GM18498 (cell line): ENCODE measurements around the gene SLC6A3.
"Not testable (repeated sequence)": the region's sequence is repeated elsewhere in the genome, so short reads cannot be mapped to it uniquely, and the experiment has no call there.

Source experiments
- ATAC-seq: cut with Tn5 transposase; IDR thresholded peaks from one replicate; pipeline ENCODE4 v1.9.1; 2021; ENCODE audit warnings: mild to moderate bottlenecking, moderate library complexity; ENCODE audit not compliant: unreplicated experiment

Gene SLC6A3

DNA sequence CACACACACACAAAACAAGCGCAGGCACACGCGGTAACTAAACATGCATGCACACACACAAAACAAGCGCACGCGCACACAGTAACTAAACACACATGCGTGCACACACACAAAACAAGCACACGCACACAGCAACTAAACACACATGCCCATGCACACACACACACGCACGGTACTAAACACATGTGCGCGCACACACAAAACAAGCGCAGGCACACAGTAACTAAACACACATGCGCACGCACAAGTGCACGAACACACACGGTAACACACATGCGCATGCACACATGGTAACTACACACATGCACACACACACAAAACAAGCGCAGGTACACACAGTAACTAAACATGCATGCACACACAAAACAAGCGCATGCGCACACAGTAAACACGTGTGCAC lies 19.9 kb upstream of the SLC6A3 start:
- ATAC-seq, result no peak

DNA sequence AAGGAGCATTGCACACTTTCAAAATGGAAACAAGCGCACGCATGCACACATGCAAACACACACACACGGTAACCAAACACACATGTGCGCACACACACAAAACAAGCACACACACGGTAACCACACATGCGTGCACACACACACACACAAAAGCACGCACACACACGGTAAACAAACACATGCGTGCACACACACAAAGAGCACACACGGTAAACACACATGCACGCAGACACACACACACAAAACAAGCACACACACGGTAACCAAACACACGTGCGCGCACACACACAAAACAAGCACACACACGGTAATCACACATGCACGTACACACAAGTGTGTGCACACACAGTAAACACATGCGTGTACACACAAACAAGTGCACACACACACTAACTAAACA lies 19.3 kb upstream of the SLC6A3 start:
- ATAC-seq, result no peak

DNA sequence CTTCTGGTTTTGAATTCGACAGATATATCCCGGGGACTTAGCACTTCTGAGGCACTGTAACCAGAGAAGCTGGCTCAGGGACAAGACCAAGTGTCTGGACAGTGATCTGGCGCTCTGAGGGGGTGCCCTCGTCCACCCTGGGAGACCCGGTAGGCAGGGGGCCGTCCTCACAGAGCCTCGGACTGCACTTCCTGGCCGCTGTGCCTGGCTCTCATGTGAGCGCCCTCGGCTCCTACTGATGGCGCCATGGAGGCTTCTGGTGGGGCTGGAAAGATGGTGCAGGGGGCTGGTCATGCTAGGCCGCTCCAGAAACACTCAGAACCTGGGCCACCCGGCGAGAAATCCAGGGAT lies 18.8 kb upstream of the SLC6A3 start:
- ATAC-seq, result no peak

DNA sequence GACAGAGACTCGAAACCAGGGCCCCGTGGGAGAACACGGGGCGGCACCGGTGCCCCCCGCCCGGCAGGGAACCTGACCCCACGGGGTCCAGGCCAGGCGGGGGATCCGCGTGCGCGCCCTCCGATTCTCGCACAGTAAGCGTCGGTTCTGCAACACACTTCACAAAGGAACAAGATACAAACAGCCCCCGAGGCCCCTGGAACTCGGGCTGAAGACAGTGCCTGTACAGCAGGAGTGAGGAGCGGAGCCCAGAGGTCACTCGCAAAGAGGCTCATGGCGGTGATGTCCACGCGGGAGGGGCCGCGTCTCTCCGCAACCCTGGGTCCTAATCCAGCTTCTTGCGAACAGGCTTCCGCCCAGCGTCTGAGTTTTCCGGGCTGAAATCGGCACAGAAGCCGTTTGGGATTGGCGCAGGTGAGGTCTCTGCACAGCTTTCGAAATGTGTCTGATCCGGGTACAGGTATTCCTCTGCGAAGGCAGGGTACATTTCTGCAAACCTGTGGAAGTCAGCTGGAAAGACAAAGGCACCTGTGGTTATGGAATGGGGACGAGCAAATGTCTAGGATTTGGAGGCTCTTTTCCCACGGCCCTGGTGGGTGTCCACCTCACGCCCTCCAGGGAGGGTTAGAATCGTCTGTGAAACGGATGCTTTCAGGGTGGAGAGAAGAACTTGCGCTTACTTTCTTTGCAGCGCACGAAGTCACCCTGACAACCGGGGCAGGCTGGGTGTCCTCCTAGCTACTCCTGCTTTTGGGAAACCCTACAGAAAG lies 18.3 kb upstream of the SLC6A3 start:
- no peak for ATAC-seq

DNA sequence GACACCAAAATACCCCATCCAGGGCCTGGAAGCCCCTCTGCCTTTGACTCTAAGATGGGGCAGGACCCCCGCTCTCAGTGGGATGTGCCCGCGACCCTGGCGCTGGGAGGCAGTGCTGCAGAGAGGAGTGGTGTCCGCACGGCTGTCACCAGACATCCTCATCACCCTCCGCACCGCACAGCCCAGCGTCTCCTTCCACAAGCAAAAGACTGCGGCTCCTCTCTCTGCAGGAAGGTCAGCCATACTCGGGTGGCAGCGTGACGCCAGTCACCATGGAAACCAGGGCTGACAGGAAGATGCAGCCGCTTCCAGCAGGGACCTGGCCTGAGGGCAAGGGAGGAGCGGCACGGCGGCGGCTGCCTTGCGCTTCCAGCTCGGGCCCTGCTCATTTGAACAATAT lies 17.1 kb upstream of the SLC6A3 start:
- no peak for ATAC-seq

DNA sequence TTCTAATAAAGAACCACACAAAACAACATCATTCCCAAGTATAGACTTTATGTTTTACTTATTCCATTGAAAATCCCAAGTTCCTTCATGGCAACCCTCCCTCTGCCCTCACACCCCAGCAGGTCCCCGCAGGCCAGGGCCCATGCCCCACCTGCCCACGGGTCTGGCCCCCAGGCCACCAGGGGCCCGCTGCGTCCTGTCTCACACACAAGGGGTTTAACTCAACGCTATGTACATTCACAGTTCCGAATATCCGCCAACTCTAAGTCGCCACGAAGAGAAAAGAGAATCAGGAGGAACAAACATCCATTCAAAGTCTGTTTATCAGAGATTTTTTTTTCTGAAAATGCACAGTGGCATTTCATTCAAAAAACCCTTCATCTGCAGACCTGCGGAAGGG lies 16.2 kb upstream of the SLC6A3 start:
- ATAC-seq, result no peak

DNA sequence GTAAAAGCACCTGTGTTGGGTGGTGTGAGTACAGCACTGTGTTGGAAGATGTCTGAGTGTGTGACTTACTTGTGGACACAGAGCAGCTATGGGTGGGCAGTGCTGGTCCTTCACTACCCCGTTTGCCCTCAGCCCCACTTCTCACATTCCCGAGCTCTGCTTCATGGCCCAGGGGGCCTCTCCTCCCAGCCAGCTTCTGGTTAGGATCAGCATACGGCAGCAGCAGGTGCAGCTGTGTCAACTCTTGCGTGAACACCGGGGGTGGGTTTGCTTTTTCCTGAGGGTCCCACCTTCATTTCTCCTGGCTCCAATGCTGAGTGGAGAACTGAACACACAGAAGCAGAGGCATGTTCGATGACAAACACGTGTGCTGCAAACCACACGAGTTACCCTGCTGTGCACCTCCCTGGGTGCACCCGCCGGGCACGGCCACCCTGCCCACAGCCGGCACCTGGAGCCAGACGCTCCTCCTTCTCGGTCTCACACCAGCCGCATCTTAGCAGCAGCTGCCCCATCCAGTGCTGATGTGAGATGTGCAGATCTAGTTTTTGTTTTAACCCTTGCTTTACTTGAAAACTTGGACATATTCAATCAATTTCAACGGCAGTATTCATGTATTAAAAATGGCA lies 14.9 kb upstream of the SLC6A3 start:
- ATAC-seq, result no peak

DNA sequence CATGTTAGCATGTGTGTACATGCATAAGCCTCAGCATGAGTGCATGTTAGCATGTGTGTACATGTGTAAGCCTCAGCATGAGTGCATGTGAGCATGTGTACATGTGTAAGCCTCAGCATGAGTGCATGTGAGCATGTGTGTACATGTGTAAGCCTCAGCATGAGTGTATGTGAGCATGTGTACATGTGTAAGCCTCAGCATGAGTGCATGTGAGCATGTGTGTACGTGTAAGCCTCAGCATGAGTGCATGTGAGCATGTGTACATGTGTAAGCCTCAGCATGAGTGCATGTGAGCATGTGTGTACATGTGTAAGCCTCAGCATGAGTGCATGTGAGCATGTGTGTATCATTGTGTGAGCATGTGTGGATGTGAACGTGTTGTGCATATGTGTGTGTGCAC lies 14.2 kb upstream of the SLC6A3 start:
- not testable (repeated sequence) for ATAC-seq

DNA sequence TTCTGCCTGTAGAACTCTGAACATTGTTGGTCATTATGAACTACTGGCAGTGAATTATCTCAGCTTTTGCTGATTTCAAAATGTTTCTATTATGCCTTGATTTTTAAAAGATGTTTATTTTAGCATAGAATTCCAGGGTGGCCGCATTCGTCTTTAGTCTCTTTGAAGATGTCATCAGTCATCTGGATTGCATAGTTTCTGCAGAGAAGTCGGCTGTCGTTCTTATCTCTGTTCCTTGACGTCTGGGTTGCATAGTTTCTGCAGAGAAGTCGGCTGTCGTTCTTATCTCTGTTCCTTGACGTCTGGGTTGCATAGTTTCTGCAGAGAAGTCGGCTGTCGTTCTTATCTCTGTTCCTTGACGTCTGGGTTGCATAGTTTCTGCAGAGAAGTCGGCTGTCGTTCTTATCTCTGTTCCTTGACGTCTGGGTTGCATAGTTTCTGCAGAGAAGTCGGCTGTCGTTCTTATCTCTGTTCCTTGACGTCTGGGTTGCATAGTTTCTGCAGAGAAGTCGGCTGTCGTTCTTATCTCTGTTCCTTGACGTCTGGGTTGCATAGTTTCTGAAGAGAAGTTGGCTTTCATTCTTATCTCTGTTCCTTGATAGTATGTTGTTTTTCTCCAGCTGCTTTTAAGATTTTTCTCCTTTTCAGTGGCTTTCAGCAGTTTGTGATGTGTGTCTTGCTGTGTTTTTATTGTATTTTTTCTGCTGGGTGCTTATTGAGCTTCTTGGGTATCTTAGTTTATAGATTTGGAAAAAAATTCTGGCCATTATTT lies 11.1 kb upstream of the SLC6A3 start:
- ATAC-seq, result not testable (repeated sequence)

DNA sequence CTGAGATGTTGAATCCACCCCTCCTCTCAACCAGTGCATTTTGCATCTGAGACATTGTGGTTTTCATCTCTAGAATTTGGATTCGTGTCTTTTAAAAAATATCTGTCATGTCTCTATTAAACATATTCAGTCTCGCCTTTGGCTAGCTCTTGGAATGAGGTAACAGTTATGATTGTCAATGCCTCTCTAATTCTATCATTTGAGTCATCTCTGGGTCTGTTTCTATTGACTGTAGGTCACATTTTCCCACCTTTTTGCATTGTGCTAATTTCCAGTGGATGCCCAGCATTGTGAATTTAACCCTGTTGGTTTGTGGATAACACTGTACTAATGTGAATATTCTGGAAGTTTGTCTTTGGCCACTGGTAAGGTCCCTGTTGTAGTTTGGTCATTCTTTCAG lies 8.4 kb upstream of the SLC6A3 start:
- ATAC-seq, result no peak

DNA sequence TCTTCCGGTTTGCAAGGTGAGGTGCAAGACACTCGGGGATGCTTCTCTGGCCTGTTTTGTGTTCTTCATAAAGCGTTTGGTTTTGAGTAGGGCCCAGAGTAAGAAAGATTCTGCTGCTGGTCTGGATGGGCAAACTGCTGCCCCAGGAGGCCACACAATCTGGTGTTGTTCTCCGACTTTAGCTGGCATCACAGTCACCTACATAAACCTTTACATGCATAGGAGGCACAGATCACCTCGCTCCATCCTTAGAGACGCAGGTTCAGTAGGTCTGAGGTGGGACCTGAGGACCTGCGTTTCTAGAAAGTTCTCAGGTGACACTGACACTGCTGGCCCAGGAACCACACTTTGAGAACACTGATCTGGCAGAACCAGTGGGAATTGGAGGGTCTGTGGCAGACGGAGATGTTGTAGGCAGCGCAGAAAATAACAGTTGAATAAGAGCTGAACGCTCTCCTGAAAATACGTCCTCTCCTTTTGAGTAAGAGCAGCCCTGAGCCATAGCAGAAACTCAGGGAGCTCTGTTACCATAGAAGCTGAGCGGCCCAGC lies 3.9 kb upstream of the SLC6A3 start:
- no peak for ATAC-seq

DNA sequence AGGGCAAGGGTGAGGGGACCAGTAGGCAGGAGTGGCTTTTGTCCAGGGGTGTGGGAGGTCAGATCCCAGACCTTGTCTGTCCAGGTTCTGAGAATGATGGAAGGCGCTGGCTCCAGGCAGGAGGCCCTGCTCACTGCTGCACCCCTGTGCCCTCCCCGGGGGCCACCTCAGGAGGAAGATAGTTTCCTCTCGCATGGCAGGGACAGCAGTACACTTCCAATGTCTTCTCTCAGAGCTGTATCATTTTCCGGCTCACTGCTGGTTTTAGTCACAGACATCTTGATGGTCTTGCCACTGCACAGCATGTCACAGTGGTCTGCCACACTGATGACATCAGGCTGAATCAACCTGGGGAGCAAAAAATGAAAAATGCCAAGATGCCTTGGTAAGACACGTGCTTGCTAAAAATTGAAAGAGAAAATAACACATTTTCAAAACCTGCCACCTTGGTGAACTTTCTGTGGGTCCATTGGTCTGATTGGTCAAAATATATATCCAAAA lies 3.3 kb upstream of the SLC6A3 start:
- ATAC-seq, result no peak

DNA sequence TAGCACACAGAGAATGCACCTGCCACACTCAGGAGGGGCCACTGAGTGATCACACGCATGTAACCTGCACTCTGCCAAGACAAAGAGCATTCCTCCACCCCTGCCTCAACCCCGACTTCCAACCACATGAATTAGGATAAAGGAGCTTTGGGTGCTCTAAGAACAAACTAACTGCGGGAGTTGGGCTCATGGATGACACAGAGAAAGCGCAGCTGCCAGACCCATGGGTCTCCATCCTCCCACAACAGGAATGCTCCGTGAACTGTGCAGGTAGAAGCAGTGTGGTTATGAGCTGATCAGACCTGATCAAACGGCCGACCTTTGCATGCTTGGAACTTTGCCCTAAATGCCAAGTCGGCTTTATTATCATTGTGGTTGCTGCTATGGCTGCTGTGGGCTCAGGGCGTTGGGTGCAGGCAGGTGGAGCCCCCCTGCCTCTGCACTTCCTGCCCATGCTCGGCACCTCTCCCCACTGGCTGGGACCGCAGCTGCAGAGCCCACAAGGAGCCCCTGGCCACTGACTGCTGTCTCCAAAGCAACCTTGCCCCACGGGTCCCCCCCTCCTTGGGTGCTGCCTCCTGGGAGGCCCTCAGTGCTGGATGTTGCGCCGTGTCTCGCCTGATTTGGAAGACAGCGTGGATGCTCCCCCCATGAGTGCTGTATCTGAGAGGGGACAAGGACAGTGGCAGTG lies 2.6 kb upstream of the SLC6A3 start:
- ATAC-seq, result no peak

DNA sequence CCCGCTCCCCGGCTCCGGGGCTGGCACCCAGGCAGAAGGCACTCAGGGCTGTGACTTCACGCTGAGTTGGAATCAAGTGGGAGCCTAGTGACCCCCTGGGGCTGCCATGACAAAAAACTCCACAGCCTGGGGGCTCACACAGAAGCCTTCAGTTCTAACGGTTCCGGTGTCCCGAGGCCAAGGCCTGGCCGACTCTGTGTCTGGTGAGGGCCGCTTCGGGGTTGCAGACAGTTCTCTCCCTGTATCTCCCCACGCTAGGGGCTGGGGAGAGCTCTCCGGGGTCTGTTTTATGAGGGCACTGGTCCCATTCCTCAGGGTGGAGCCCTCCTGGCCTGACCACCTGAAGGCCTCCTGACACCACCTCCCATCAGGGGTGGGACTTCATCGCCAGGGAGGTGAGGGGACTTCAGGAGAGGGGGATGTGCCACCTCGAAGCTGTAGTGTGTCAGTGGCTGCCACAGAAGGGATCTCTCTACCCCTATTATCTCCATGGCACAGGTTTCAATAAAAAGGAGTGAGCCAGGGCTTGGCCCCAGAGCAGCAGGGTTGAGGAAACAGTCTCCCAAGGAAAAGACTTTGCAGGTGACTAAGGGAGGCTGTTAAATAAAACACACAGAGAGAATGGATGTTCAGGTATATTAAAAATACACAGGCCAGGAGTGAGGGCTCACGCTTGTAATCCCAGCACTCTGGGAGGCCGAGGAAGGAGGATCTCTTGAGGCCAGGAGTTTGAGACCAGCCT lies 1.5 kb upstream of the SLC6A3 start:
- ATAC-seq, result no peak

DNA sequence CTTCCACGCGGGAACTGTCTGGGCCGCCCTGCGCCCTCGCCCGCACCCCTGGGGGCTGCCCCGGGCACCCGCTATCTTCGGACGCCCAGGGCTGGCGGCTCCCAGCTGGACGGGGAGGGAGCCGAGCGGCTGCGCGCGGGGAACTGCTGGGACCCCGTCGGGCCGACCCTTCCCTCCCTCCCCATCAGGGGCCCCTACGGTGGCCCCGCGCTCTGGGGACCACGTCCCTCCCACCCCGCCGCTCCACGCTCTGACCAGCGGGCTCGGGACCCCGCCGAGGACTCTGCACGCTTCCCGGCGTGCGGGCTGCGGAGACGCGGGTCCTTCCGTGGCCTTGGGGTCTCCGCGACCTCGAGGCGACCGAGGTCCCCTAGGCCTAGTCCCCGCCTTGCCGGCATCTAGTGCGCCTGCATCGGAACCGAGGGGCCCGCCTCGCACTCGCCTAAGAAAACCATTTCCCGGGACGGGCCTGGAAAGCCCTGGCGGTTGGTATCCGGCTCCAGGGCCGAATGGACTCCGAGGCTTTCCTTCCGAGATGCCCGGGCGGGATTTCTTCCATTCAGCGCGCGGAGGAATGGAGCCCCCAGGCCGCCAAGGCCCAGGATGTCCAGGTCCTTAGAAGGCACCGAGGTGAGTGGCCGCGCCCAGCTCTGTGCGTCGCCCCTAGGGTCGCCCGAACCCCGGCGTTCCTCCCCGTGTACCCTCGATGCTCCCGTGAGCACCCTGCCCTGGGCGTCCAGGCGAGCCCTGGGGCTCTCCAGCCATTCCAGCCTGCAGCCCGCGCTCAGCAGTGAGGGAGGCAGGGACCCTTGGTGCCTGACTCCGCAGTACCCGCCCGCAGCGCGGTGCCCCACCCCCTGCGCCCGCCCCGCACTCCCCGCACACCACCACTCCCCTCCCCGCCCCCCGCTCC lies 705 bp upstream of the SLC6A3 start:
- ATAC-seq, result no peak

DNA sequence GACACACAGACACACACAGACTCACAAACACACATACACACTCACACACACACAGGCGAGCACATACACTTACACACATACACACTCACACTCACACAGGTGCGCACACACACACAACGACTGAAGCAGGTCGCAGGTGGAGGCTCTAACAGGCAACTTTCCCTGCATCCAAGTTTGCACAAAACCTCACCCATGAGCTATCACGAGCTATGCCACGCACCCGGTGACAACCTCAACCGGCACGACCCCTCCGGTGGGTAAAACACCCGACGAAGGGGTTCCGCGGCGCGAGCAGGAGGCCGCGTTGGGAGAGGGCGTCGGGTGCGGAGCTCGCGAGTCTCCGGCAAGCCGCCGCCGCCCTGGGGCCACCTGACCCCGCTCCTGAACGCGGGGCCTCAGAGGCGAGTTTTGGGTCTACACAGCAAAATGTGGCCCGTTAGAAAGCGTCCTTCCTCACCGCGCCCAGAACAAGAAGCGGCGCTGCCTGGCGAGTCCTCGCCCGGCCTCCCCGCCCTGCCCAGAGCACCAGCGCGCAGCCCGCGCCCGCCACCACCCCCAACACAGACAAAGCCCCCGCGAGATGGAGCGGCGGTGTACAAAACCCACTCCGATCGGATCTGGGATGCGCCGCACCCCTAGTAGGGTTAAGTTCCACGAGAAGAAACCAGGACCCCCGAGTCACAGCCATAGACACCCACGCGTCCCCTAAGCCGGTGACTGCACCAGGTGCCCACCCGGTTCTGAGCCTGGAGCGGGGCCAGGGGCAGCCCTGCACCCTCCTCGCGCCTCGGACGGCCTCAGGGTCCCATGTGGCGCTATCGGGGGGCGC lies 665 bp downstream of the SLC6A3 start:
- no peak for ATAC-seq

DNA sequence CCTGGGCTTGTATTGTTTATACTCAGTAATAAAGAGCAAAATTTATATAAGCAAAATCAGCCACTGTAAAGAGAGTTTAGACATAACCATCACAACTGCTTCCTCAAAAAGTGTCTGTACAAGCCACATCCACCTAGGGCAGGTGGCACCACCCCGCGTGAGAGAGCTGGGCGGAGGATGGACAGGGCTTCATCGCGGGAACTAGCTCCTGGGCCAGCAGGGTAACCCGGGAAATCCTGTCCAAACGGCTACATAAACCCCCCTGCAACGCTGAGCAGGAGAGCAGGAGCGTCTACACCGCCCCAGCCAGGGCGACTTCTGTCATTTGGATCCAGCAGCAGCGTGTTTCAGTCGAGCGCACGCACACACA lies 1.3 kb downstream of the SLC6A3 start:
- ATAC-seq, result no peak

DNA sequence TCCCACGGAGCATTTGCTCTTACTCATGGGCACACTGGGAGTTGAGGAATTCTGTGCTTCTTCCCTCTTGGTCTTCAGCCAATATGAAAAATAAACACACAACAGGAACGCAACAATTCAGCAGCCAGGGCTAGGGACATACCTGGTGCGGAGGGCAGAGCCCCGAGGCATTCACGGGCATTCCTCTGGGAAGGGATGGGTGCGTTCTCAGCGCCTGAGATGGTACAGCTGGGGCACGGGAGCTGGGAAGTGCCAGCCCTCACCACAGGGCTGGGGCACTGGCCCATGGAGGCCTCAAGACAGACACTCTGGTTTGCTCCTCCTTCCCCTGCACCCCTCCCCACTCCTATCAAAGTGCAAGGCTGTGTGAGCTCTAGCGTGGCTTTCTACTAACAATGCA lies 2.1 kb downstream of the SLC6A3 start:
- no peak for ATAC-seq
